IPS-18c (cell line): Measurements from ENCODE around the gene USP6NL.

Experiments used
- H3K4me3 ChIP-seq: 2 replicates; pipeline ENCODE4 v1.7.0; 2013; ENCODE audit warnings: low read depth, mild to moderate bottlenecking, low read length, moderate library complexity; ENCODE audit not compliant: insufficient read depth
- H3K9me3 ChIP-seq: one replicate; pipeline ENCODE4 v1.6.1; 2013; ENCODE audit warnings: mild to moderate bottlenecking, low read length, moderate library complexity; ENCODE audit not compliant: control insufficient read depth, insufficient read depth

The USP6NL gene

GRCh38 chr10:11483201-11484148 lies 128.0 kb downstream of the USP6NL start:
- Histone ChIP-seq H3K9me3 (no peaks in the 10 kb centered on the region), H3K4me3 (no peak overlapping the region)

- Histone ChIP-seq H3K4me3 (no peak overlapping the region), H3K9me3 (no peaks in the 10 kb centered on the region)
These were observed 129.1 kb downstream of the USP6NL start for GRCh38 chr10:11482306-11482705.

GRCh38 chr10:11480687-11481086 lies 130.8 kb downstream of the USP6NL start:
- H3K4me3 ChIP-seq, result no peak overlapping the region
- H3K9me3 ChIP-seq, result no peaks in the 10 kb centered on the region

GRCh38 chr10:11479300-11479699 lies 132.2 kb downstream of the USP6NL start:
- H3K4me3 ChIP-seq, result no peak overlapping the region
- no peaks in the 10 kb centered on the region for H3K9me3 ChIP-seq

GRCh38 chr10:11478807-11479206 lies 132.6 kb downstream of the USP6NL start:
- H3K9me3 ChIP-seq, result no peaks in the 10 kb centered on the region
- H3K4me3 ChIP-seq, result no peak overlapping the region

- Histone ChIP-seq H3K4me3 (no peak overlapping the region), H3K9me3 (no peaks in the 10 kb centered on the region)
These were observed 135.5 kb downstream of the USP6NL start for GRCh38 chr10:11475831-11476434.

- Histone ChIP-seq H3K4me3 (no peak overlapping the region), H3K9me3 (no peaks in the 10 kb centered on the region)
These were observed 138.2 kb downstream of the USP6NL start for GRCh38 chr10:11473128-11473760.

GRCh38 chr10:11472158-11472753 lies 139.2 kb downstream of the USP6NL start:
- no peaks in the 10 kb centered on the region for H3K9me3 ChIP-seq
- no peak overlapping the region for H3K4me3 ChIP-seq

GRCh38 chr10:11469575-11470391 lies 141.7 kb downstream of the USP6NL start:
- no peaks in the 10 kb centered on the region for H3K9me3 ChIP-seq
- H3K4me3 ChIP-seq, result no peak overlapping the region

GRCh38 chr10:11468126-11468742 lies 143.2 kb downstream of the USP6NL start:
- Histone ChIP-seq H3K9me3 (no peaks in the 10 kb centered on the region), H3K4me3 (no peak overlapping the region)

GRCh38 chr10:11465406-11465805 lies 146.0 kb downstream of the USP6NL start:
- Histone ChIP-seq H3K4me3 (no peak overlapping the region), H3K9me3 (no peaks in the 10 kb centered on the region)

GRCh38 chr10:11463111-11463510 lies 148.3 kb downstream of the USP6NL start:
- H3K9me3 ChIP-seq, result no peaks in the 10 kb centered on the region
- no peak overlapping the region for H3K4me3 ChIP-seq

- no peaks in the 10 kb centered on the region for H3K9me3 ChIP-seq
- no peak overlapping the region for H3K4me3 ChIP-seq
These were observed 149.4 kb downstream of the USP6NL start for GRCh38 chr10:11462071-11462470.

GRCh38 chr10:11457336-11457735 lies 154.1 kb downstream of the USP6NL start:
- H3K9me3 ChIP-seq, result no peaks in the 10 kb centered on the region
- no peak overlapping the region for H3K4me3 ChIP-seq

GRCh38 chr10:11454958-11455566 lies 156.4 kb downstream of the USP6NL start:
- no peaks in the 10 kb centered on the region for H3K9me3 ChIP-seq
- H3K4me3 ChIP-seq, result no peak overlapping the region

GRCh38 chr10:11454160-11454559 lies 157.3 kb downstream of the USP6NL start:
- Histone ChIP-seq H3K9me3 (no peaks in the 10 kb centered on the region), H3K4me3 (no peak overlapping the region)
